Measurements from ENCODE around the gene PLA2G5. TPM values are rescaled to one million over a fixed set of nuclear protein-coding genes. Genes with fewer than 3 reads are reported as not detected.
A peak's percentile ranks its signal among the peaks of the same experiment; 100 is the strongest.
"Not testable (repeated sequence)": the region's sequence is repeated elsewhere in the genome, so short reads cannot be mapped to it uniquely, and the experiment has no call there.

The PLA2G5 gene
- total RNA-seq, 2 experiments from 2014 or later, result not detected

DNA sequence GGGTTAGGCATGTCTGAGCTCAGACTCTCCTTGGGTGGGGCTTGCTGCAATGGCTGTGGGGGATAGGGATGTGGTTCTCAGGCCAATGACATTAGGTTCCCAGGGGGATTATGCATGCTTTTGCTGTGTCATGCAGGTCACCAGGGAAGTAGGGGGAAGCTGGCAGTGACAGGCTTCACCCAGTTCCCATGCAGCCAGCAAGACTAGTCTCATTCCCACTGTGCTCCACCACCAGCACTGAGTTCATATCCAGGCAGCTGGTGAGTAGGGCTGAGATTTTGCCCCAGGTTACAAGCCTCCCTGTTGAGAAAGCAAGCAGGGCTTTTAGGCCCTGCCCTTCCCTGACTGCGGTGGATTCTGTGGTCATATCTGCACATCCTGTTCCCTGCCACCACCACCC lies 32.1 kb upstream of the PLA2G5 start:
- intact Hi-C loops (cut with micrococcal nuclease), result no loop called here
- H3K9me3 Mint-ChIP-seq, result peaks cover 13% of the 10 kb centered on the region
- no peak overlapping the region for H3K4me3 Mint-ChIP-seq
- no peak overlapping the region for H3K27ac Mint-ChIP-seq
- ATAC-seq, result no peak
- H3K36me3 Mint-ChIP-seq (ENCODE audit: low read depth), result peaks cover 2% of the 10 kb centered on the region
- peaks cover 10% of the 10 kb centered on the region for H3K27me3 Mint-ChIP-seq
- peak; percentile 8 for DNase-seq
- peaks cover 7% of the 10 kb centered on the region for H3K4me1 Mint-ChIP-seq (ENCODE audit: low read depth)
- TF ChIP-seq CTCF (IDR thresholded peaks at IDR 0.05), result no peak
- POLR2A ChIA-PET, result no interaction called here
- CTCF ChIA-PET, result interaction anchor here (0.6 kb wide), 1 partner anchor 120 kb away, joined by 3 read pairs; no protein-coding TSS in a partner anchor

DNA sequence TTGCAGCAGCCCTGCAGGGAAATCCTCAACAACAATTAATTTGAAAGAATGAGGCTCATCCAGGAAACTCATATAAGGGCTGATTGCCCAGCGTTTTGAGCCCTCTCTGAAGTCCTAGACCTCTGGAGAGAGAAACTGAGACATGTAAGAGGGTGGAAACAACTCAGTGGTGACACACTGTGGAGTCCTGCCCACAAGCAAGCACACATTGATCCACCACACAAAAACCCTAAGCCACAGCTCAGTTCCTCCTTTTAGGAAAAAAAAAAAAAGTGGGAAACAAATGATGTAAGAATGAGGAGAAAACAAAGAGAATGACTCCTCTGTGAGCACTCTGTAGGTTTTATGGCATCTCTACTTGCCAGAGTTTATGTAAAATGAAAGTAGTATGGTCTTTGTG lies 22.9 kb upstream of the PLA2G5 start:
- Mint-ChIP-seq H3K27me3 (peaks cover 4% of the 10 kb centered on the region), H3K9me3 (peaks cover 15% of the 10 kb centered on the region), H3K4me3 (no peak overlapping the region), H3K36me3 (ENCODE audit: low read depth) (peaks cover 7% of the 10 kb centered on the region), H3K27ac (no peak overlapping the region), H3K4me1 (ENCODE audit: low read depth) (peaks cover 3% of the 10 kb centered on the region)
- DNase-seq (no peak), ATAC-seq (peak; percentile 13)
- TF ChIP-seq CTCF (IDR thresholded peaks at IDR 0.05), result no peak
- intact Hi-C loops (cut with micrococcal nuclease), result no loop called here
- ChIA-PET POLR2A (no interaction called here), CTCF (interaction anchor here (1.7 kb wide), 1 partner anchor 104 kb away, joined by 3 read pairs; no protein-coding TSS in a partner anchor)

DNA sequence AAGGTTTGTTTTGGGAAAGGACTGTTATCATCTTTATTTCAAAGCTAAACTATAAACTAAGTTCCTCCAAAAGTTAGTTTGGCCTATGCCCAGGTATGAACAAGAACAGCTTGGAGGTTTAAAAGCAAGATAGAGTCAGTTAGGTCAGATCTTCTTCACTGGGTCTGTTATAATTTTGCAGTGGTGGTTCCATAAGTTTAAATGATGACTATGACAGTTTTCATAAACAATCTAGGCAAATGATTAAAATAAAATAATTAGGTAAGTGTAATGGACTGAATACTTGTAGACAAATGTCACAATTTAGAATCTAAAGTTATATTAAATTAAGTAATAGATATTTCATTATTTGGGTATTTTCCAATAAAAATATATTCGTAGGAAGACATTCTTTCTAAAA lies 21.4 kb upstream of the PLA2G5 start:
- POLR2A ChIA-PET, result interaction anchor here (0.5 to 0.6 kb wide), 2 partner anchors 19 to 90 kb away, joined by 3 read pairs; no protein-coding TSS in a partner anchor
- no peak for TF ChIP-seq CTCF (IDR thresholded peaks at IDR 0.05)
- H3K27ac Mint-ChIP-seq, result no peak overlapping the region
- peaks cover 4% of the 10 kb centered on the region for H3K27me3 Mint-ChIP-seq
- DNase-seq (no peak), ATAC-seq (no peak)
- CTCF ChIA-PET, result interaction anchor here (0.6 to 1.2 kb wide), 3 partner anchors 10 to 131 kb away, joined by 3 to 4 read pairs (median 3); no protein-coding TSS in a partner anchor
- peaks cover 3% of the 10 kb centered on the region for H3K4me1 Mint-ChIP-seq (ENCODE audit: low read depth)
- peaks cover 27% of the 10 kb centered on the region for H3K9me3 Mint-ChIP-seq
- no peak overlapping the region for H3K4me3 Mint-ChIP-seq
- intact Hi-C loops (cut with micrococcal nuclease), result no loop called here
- H3K36me3 Mint-ChIP-seq (ENCODE audit: low read depth), result peaks cover 11% of the 10 kb centered on the region

GRCh38 chr1:20049056-20049798 lies 20.8 kb upstream of the PLA2G5 start:
- H3K27me3 Mint-ChIP-seq; H3K4me1 Mint-ChIP-seq (ENCODE audit: low read depth); DNase-seq; H3K4me3 Mint-ChIP-seq; ATAC-seq; H3K27ac Mint-ChIP-seq; intact Hi-C loops (cut with micrococcal nuclease): not testable (repeated sequence)
- ChIA-PET POLR2A (interaction anchor here (0.5 to 0.6 kb wide), 2 partner anchors 19 to 89 kb away, joined by 3 read pairs; no protein-coding TSS in a partner anchor), CTCF (interaction anchor here (0.7 to 1.2 kb wide), 3 partner anchors 8 to 131 kb away, joined by 3 to 4 read pairs (median 3); no protein-coding TSS in a partner anchor)
- Mint-ChIP-seq H3K9me3 (peaks cover 27% of the 10 kb centered on the region), H3K36me3 (ENCODE audit: low read depth) (peaks cover 11% of the 10 kb centered on the region)

GRCh38 chr1:20051218-20051829 lies 18.7 kb upstream of the PLA2G5 start:
- Mint-ChIP-seq H3K4me3 (no peak overlapping the region), H3K27me3 (peaks cover 9% of the 10 kb centered on the region), H3K9me3 (peaks cover 27% of the 10 kb centered on the region), H3K27ac (no peak overlapping the region), H3K36me3 (ENCODE audit: low read depth) (peaks cover 11% of the 10 kb centered on the region), H3K4me1 (ENCODE audit: low read depth) (peaks cover 3% of the 10 kb centered on the region)
- ChIA-PET POLR2A (no interaction called here), CTCF (no interaction called here)
- intact Hi-C loops (cut with micrococcal nuclease), result no loop called here
- no peak for TF ChIP-seq CTCF (IDR thresholded peaks at IDR 0.05)
- DNase-seq (no peak), ATAC-seq (no peak)

Measured in activated CD8-positive, alpha-beta T cell treated with anti-CD3 and anti-CD28 coated beads for 36 hours (primary cell).